ENCODE results near the gene SPINK6.

SPINK6 gene

GRCh38 chr5:148224117-148224742, 21.4 kb downstream of the SPINK6 start:
- DNase-seq, result no peak

GRCh38 chr5:148228392-148228984, 25.6 kb downstream of the SPINK6 start:
- no peak for DNase-seq

GRCh38 chr5:148229840-148230239, 27.0 kb downstream of the SPINK6 start:
- no peak for DNase-seq

GRCh38 chr5:148230240-148230639, 27.4 kb downstream of the SPINK6 start:
- DNase-seq, result no peak

- no peak for DNase-seq
Measured at GRCh38 chr5:148237785-148238417, 35.1 kb downstream of the SPINK6 start.

- no peak for DNase-seq
Measured at GRCh38 chr5:148238418-148238794, 35.6 kb downstream of the SPINK6 start, which contains the start of gene MARCOL. TSS of gene MARCOL (plus strand) at chr5:148238525. CDS start at chr5:148238598, 73 bp downstream.

- DNase-seq, result no peak
Measured at GRCh38 chr5:148248894-148249293, 46.1 kb downstream of the SPINK6 start.

- no peak for DNase-seq
Measured at GRCh38 chr5:148255456-148255855, 52.6 kb downstream of the SPINK6 start.

GRCh38 chr5:148259288-148259687, 56.4 kb downstream of the SPINK6 start:
- no peak for DNase-seq

GRCh38 chr5:148261221-148261620, 58.4 kb downstream of the SPINK6 start:
- DNase-seq, result no peak
